Measurements from ENCODE around the gene OTOP3.

DNA sequence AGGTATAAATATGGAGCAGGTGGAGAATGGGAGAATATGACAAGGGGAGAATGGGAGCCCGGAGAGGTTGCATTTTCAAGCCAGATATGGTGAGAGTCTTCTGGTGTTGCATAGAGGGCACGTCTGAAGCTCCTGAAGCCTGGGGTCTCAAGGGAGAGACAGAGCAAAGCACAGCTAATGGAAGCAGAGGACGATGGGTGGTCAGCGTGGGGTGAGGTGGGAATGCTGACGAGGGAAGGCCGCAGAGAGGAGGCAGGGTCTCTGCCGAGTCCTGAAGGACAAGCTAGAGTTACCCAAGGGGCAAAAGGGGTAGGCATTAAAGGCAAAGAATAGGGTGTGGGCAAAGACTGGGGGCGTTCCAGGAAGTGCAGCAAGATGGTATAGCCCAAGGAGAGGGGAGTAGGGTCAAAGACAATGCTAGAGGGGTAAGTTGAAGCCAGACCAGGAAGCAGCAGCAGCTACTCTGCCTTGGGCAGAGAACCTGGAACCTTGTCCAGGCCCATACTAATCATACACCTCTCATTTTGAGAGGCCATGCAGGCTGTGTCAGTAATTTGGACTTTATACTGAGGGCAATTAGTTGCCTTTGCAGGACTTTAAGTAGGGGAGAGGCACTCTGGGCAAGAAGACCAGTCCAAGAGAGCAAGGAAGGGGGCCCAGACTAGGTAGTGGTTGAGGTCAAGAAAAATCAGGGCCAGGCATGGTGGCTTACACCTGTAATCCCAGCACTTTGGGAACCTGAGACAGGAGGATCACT, 2.7 kb downstream of the OTOP3 start:
- TF ChIP-seq CTCF (IDR thresholded peaks at IDR 0.05) (no peak), EP300 (IDR thresholded peaks at IDR 0.05) (no peak), POLR2AphosphoS5 (IDR thresholded peaks at IDR 0.05) (no peak)
